ENCODE data around the gene CACNA1D.

DNA sequence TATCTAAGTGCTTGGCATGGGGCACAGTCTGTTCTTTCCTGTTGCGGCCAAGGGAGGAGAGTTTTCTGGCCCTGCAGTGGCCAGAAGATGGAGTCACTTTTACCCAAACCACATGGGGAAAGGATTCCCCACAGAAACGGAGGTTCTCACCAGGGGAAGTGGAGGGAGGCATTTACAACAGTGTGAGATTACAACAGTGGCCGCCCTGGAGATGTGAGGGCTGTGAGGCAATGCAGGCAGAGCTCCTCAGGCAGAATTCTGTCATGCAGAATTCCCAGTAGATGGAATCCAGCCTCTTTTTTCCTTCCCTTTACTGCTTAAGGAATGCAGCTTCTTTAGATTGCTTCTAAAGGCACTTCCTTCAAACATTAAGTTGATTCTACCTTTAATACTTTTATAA is 83.1 kb downstream of the CACNA1D start:
- TF ChIP-seq, protein P1, sequence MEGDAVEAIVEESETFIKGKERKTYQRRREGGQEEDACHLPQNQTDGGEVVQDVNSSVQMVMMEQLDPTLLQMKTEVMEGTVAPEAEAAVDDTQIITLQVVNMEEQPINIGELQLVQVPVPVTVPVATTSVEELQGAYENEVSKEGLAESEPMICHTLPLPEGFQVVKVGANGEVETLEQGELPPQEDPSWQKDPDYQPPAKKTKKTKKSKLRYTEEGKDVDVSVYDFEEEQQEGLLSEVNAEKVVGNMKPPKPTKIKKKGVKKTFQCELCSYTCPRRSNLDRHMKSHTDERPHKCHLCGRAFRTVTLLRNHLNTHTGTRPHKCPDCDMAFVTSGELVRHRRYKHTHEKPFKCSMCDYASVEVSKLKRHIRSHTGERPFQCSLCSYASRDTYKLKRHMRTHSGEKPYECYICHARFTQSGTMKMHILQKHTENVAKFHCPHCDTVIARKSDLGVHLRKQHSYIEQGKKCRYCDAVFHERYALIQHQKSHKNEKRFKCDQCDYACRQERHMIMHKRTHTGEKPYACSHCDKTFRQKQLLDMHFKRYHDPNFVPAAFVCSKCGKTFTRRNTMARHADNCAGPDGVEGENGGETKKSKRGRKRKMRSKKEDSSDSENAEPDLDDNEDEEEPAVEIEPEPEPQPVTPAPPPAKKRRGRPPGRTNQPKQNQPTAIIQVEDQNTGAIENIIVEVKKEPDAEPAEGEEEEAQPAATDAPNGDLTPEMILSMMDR (IDR thresholded peaks at IDR 0.05; ENCODE audit: poor library complexity) = no peak
- no peak for TF ChIP-seq EZH2 (IDR thresholded peaks at IDR 0.05; ENCODE audit: borderline replicate concordance)
- no peak for TF ChIP-seq EZH2phosphoT487 (IDR thresholded peaks at IDR 0.05; ENCODE audit: low read depth, severe bottlenecking, unreplicated experiment)
